GM23248 (cell line): ENCODE measurements around the gene KIFC3.

Source experiments
- EZH2 ChIP-seq: fragments of 200-600 bp; sonication (generic); IDR thresholded peaks from 2 replicates; pipeline ENCODE4 v1.6.1; 2018; ENCODE audit warnings: antibody characterized with exemption, mild to moderate bottlenecking; ENCODE audit not compliant: insufficient read depth, poor library complexity, severe bottlenecking
- EZH2phosphoT487 ChIP-seq: fragments of 200-600 bp; sonication (generic); IDR thresholded peaks from 2 replicates; pipeline ENCODE4 v1.6.1; 2018; ENCODE audit warnings: antibody characterized with exemption, moderate library complexity, mild to moderate bottlenecking, low read depth; ENCODE audit not compliant: insufficient read depth

DNA sequence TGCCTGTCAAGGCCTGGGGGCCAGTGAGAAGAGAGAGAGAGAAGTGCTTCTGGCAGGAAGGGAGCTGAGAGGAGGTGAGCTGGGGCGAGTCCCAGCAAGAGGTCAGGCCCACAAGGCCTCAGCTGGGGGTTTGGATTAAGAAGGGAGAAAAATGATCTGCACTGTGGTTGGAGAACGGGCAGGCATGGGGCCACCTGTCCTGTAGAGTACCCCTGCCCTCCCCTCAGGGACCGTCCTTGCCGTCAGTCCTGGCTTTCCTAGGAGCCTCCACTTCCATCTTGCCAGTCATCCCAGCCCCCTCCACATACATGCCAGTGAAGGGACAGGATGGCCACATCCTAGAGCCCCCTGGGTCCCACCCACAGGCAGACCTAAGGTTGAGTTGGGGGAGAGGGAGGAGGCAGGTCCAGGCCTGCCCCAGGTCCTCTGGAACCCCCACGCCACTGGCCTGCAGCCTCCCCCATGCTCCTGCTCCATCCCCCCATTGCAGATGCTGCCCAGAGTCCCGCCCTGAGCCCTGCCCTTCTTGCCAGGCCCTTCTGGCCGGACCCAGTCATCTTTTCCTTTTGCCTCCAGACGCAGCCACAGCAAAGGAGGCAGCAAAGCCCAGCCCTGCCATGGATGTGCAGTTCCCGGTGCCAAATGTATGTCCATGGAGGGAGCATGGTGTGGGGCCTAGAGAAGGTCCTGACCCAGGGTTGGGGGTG lies 47.8 kb downstream of the KIFC3 start:
- no peak for TF ChIP-seq EZH2
- no peak for TF ChIP-seq EZH2phosphoT487
